ENCODE data around the gene KLHL11. TPM values are rescaled to one million over a fixed set of nuclear protein-coding genes. Genes with fewer than 3 reads are reported as not detected.

The KLHL11 gene
- total and polyA plus RNA-seq, 9 of the 15 experiments (the other 6 are each of a cell fraction or from before 2014, with no cell fraction given): 0.20 to 17.0 (median 10.3) TPM

DNA sequence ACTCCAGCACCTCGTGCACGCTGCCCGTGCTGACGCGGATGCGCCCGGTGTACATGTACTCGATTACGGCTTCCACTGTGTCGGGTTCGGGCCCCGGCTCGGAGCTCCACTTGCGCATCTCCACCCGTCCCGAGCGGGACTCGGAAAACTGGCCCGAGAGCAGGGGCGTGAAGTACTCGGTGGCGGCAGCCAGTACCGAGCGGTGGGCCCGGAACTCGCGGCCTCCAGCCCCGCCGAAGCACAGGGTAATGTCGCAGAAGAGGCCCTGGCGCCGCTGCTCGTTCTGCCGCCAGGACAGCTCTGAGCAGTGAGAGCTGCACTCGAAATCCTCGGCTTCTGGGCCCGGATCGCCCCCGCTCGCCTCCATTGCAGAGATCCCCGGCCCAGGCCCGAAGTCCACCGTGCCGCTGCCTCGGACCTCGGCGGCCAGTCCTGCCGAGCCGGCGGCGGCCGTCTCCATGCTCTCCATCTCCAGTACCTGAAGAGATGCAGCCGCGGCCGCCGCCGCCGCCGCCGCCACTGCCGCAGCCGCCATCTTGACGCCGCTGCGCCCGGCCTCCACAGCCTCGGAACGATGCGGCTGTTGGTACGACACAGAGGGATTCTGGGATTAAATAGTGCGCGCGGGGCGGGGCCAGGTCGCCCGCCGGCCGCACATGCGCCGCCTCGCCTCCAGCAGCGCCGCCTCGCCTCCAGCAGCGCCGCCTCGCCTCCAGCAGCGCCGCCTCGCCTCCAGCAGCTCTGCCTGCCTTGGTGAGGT lies at the start of gene KLHL11 (continued):
- TF ChIP-seq, protein P1, sequence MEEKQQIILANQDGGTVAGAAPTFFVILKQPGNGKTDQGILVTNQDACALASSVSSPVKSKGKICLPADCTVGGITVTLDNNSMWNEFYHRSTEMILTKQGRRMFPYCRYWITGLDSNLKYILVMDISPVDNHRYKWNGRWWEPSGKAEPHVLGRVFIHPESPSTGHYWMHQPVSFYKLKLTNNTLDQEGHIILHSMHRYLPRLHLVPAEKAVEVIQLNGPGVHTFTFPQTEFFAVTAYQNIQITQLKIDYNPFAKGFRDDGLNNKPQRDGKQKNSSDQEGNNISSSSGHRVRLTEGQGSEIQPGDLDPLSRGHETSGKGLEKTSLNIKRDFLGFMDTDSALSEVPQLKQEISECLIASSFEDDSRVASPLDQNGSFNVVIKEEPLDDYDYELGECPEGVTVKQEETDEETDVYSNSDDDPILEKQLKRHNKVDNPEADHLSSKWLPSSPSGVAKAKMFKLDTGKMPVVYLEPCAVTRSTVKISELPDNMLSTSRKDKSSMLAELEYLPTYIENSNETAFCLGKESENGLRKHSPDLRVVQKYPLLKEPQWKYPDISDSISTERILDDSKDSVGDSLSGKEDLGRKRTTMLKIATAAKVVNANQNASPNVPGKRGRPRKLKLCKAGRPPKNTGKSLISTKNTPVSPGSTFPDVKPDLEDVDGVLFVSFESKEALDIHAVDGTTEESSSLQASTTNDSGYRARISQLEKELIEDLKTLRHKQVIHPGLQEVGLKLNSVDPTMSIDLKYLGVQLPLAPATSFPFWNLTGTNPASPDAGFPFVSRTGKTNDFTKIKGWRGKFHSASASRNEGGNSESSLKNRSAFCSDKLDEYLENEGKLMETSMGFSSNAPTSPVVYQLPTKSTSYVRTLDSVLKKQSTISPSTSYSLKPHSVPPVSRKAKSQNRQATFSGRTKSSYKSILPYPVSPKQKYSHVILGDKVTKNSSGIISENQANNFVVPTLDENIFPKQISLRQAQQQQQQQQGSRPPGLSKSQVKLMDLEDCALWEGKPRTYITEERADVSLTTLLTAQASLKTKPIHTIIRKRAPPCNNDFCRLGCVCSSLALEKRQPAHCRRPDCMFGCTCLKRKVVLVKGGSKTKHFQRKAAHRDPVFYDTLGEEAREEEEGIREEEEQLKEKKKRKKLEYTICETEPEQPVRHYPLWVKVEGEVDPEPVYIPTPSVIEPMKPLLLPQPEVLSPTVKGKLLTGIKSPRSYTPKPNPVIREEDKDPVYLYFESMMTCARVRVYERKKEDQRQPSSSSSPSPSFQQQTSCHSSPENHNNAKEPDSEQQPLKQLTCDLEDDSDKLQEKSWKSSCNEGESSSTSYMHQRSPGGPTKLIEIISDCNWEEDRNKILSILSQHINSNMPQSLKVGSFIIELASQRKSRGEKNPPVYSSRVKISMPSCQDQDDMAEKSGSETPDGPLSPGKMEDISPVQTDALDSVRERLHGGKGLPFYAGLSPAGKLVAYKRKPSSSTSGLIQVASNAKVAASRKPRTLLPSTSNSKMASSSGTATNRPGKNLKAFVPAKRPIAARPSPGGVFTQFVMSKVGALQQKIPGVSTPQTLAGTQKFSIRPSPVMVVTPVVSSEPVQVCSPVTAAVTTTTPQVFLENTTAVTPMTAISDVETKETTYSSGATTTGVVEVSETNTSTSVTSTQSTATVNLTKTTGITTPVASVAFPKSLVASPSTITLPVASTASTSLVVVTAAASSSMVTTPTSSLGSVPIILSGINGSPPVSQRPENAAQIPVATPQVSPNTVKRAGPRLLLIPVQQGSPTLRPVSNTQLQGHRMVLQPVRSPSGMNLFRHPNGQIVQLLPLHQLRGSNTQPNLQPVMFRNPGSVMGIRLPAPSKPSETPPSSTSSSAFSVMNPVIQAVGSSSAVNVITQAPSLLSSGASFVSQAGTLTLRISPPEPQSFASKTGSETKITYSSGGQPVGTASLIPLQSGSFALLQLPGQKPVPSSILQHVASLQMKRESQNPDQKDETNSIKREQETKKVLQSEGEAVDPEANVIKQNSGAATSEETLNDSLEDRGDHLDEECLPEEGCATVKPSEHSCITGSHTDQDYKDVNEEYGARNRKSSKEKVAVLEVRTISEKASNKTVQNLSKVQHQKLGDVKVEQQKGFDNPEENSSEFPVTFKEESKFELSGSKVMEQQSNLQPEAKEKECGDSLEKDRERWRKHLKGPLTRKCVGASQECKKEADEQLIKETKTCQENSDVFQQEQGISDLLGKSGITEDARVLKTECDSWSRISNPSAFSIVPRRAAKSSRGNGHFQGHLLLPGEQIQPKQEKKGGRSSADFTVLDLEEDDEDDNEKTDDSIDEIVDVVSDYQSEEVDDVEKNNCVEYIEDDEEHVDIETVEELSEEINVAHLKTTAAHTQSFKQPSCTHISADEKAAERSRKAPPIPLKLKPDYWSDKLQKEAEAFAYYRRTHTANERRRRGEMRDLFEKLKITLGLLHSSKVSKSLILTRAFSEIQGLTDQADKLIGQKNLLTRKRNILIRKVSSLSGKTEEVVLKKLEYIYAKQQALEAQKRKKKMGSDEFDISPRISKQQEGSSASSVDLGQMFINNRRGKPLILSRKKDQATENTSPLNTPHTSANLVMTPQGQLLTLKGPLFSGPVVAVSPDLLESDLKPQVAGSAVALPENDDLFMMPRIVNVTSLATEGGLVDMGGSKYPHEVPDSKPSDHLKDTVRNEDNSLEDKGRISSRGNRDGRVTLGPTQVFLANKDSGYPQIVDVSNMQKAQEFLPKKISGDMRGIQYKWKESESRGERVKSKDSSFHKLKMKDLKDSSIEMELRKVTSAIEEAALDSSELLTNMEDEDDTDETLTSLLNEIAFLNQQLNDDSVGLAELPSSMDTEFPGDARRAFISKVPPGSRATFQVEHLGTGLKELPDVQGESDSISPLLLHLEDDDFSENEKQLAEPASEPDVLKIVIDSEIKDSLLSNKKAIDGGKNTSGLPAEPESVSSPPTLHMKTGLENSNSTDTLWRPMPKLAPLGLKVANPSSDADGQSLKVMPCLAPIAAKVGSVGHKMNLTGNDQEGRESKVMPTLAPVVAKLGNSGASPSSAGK (IDR thresholded peaks at IDR 0.05): peak; percentile 75
- TF ChIP-seq, protein P2, sequence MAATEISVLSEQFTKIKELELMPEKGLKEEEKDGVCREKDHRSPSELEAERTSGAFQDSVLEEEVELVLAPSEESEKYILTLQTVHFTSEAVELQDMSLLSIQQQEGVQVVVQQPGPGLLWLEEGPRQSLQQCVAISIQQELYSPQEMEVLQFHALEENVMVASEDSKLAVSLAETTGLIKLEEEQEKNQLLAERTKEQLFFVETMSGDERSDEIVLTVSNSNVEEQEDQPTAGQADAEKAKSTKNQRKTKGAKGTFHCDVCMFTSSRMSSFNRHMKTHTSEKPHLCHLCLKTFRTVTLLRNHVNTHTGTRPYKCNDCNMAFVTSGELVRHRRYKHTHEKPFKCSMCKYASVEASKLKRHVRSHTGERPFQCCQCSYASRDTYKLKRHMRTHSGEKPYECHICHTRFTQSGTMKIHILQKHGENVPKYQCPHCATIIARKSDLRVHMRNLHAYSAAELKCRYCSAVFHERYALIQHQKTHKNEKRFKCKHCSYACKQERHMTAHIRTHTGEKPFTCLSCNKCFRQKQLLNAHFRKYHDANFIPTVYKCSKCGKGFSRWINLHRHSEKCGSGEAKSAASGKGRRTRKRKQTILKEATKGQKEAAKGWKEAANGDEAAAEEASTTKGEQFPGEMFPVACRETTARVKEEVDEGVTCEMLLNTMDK (IDR thresholded peaks at IDR 0.05; ENCODE audit: borderline replicate concordance, insufficient read depth, low read depth, low read length, poor library complexity, severe bottlenecking): peak; percentile 7
- TF ChIP-seq, protein P3, sequence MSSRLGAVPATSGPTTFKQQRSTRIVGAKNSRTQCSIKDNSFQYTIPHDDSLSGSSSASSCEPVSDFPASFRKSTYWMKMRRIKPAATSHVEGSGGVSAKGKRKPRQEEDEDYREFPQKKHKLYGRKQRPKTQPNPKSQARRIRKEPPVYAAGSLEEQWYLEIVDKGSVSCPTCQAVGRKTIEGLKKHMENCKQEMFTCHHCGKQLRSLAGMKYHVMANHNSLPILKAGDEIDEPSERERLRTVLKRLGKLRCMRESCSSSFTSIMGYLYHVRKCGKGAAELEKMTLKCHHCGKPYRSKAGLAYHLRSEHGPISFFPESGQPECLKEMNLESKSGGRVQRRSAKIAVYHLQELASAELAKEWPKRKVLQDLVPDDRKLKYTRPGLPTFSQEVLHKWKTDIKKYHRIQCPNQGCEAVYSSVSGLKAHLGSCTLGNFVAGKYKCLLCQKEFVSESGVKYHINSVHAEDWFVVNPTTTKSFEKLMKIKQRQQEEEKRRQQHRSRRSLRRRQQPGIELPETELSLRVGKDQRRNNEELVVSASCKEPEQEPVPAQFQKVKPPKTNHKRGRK (tag; IDR thresholded peaks at IDR 0.05): no peak

Data from K562 (cell line).